Pancreas (tissue), 10 donors: ENCODE measurements around the gene USB1. TPM values are rescaled to one million over a fixed set of nuclear protein-coding genes. Genes with fewer than 3 reads are reported as not detected.

Experiments
- ATAC-seq, 4 donors: fragments of 200-7000 bp; cut with Tn5 transposase; one replicate each; pipeline versions ENCODE4 v1.8.0 to v1.9.1; 2020; ENCODE audit warnings: mild to moderate bottlenecking in 4 of 4, moderate library complexity in 4 of 4
- DNase-seq, 6 donors: peaks; one replicate each; pipeline ENCODE4 v3.0.0-alpha.2; 2020
- FAIRE-seq: peaks from 2 replicates; lab custom pipeline; 2012; peaks lifted over from hg19 to GRCh38; lab: Jason Lieb, UNC
- H3K27ac ChIP-seq, 4 donors: fragments of 200-600 bp; sonication (generic); 1 replicate in 3 of 4; 2 replicates in 1 of 4; pipeline versions ENCODE4 v1.5.0 to v1.8.0; 2020
- H3K27me3 ChIP-seq, 4 donors: fragments of 200-600 bp; one replicate each; pipeline ENCODE4 v1.8.0; 2021
- H3K36me3 ChIP-seq, 3 donors: fragments of 200-600 bp; sonication (generic) in 1 of 3; one replicate each; pipeline versions ENCODE4 v1.5.0 to v1.8.0; 2020 to 2021
- H3K4me1 ChIP-seq, 3 donors: fragments of 200-600 bp; one replicate each; pipeline ENCODE4 v1.8.0; 2021
- H3K4me3 ChIP-seq, 4 donors: fragments of 200-600 bp; sonication (generic) in 2 of 4; one replicate each; pipeline versions ENCODE4 v1.5.0 to v1.8.0; 2020 to 2021
- H3K9me3 ChIP-seq, 4 donors: fragments of 200-600 bp; one replicate each; pipeline ENCODE4 v1.8.0; 2021
- CTCF ChIP-seq, 4 donors: fragments of 200-600 bp; sonication (generic) in 3 of 4; IDR thresholded peaks; one replicate each; pipeline versions ENCODE4 v1.5.0 to v1.8.0; 2021; ENCODE audit warnings: antibody characterized with exemption in 4 of 4
- WGBS, 2 donors: extraction: QIAGEN DNeasy Blood & Tissue Kit; methylation state at CpG; one replicate each; pipeline ENCODE4 v1.1.7; 2013; 5-methylcytosine and 5-hydroxymethylcytosine counted together
- intact Hi-C, 3 donors: fragments of 100-400 bp; cut with DNase I; formaldehyde crosslinking; loops; one replicate each; pipeline versions ENCODE4 v1.11.1 to v1.14.2; 2022
- polyA plus RNA-seq, 2 donors: library from polyadenylated mRNA; stranded (reverse); fragments of 200-250 nt; gene quantifications; one replicate each; pipeline ENCODE4 v1.2.3, GENCODE V29; 2013
- total RNA-seq, 6 donors: library from RNA; stranded (reverse); fragmentation: NEBNext Ultra II Directional in 4 of 6; extraction: Animal tissue kit (Norgen Biotek cat#: 25700) in 4 of 6; gene quantifications; one replicate each; pipeline versions ENCODE4 v1.2.1 to v1.2.4, GENCODE V29; 2021 to 2023
- donor health status: healthy with polysubstance abuse.
- donor health status: DM: no; HTN: no; CAD: no; lungs with moderate emphysema.
- donor health status: DM: no; HTN: no; CAD: no.
- donor health status: control.
- donor health status: control.
- donor health status: Bipolar disorder and iron deficiency.
- donor health status: DM: yes; HTN: yes; CAD: no.
- donor health status: DM: no; HTN: no; CAD: no.
- donor health status: DM: no; HTN: no; CAD: no.
- donor health status: DM: yes; HTN: yes; CAD: no.

USB1 gene
- total and polyA plus RNA-seq, 8 donors: 13.5 to 23.6 (median 17.7) TPM

GRCh38 chr16:58016840-58017446 lies 15.7 kb downstream of the USB1 start:
- H3K4me1 ChIP-seq: no peaks in the 10 kb centered on the region
- H3K27me3 ChIP-seq: no peaks in the 10 kb centered on the region
- no peak for TF ChIP-seq CTCF (IDR thresholded peaks at IDR 0.05)
- intact Hi-C loops: loop anchor here in 1 of 3 donors (10.0 kb wide), 1 partner anchor 442 kb away; no protein-coding TSS in a partner anchor
- ATAC-seq: peak; percentile 47 to 84 (median 66)
- WGBS, 2 donors: 49 to 51% methylated on average over 12 of the region's 12 CpGs
- H3K9me3 ChIP-seq: no peaks in the 10 kb centered on the region
- H3K36me3 ChIP-seq: peaks cover 0 to 8% (median 4%) of the 10 kb centered on the region in 3 donors
- H3K27ac ChIP-seq: no peak overlapping the region
- DNase-seq: peak in 2 of 6 donors; percentile 57 to 61
- no peak for FAIRE-seq
- no peak overlapping the region for H3K4me3 ChIP-seq

- no peak for FAIRE-seq
- DNase-seq: no peak
Measured at GRCh38 chr16:58018803-58019202, 17.6 kb downstream of the USB1 start.

GRCh38 chr16:58019866-58020538 lies 18.8 kb downstream of the USB1 start:
- 77 to 79% methylated on average over 8 of the region's 8 CpGs for WGBS, 2 donors
- TF ChIP-seq CTCF (IDR thresholded peaks at IDR 0.05): no peak
- H3K4me3 ChIP-seq: no peak overlapping the region
- H3K4me1 ChIP-seq: peaks cover 0 to 12% (median 11%) of the 10 kb centered on the region in 3 donors
- H3K36me3 ChIP-seq: peaks cover 0 to 4% (median 0%) of the 10 kb centered on the region in 3 donors
- no peak for FAIRE-seq
- H3K27ac ChIP-seq: no peak overlapping the region
- H3K27me3 ChIP-seq: no peaks in the 10 kb centered on the region
- no peaks in the 10 kb centered on the region for H3K9me3 ChIP-seq
- DNase-seq: no peak
- ATAC-seq: no peak
- intact Hi-C loops: loop anchor here (5.0 to 10.0 kb wide), 3 partner anchors 102 to 445 kb away; partner anchors contain the start of gene CFAP20 (in 1 of the 3)

More at GRCh38 chr16:58018803-58019202, 17.6 kb downstream of the USB1 start:
- peaks cover 0 to 12% (median 6%) of the 10 kb centered on the region in 3 donors for H3K4me1 ChIP-seq
- H3K9me3 ChIP-seq: no peaks in the 10 kb centered on the region
- no peak for ATAC-seq
- TF ChIP-seq CTCF (IDR thresholded peaks at IDR 0.05): no peak
- no peaks in the 10 kb centered on the region for H3K27me3 ChIP-seq
- H3K27ac ChIP-seq: no peak overlapping the region
- peaks cover 0 to 4% (median 0%) of the 10 kb centered on the region in 3 donors for H3K36me3 ChIP-seq
- intact Hi-C loops: loop anchor here in 1 of 3 donors (10.0 kb wide), 1 partner anchor 444 kb away; no protein-coding TSS in a partner anchor
- WGBS, 2 donors: 83 to 88% methylated on average over 7 of the region's 7 CpGs
- H3K4me3 ChIP-seq: no peak overlapping the region

GRCh38 chr16:58020628-58021521 lies 19.7 kb downstream of the USB1 start:
- H3K4me3 ChIP-seq: no peak overlapping the region
- peak; percentile 56 to 68 (median 62) for TF ChIP-seq CTCF (IDR thresholded peaks at IDR 0.05)
- FAIRE-seq: no peak
- peaks cover 0 to 12% (median 11%) of the 10 kb centered on the region in 3 donors for H3K4me1 ChIP-seq
- H3K27ac ChIP-seq: no peak overlapping the region
- H3K9me3 ChIP-seq: no peaks in the 10 kb centered on the region
- no peaks in the 10 kb centered on the region for H3K27me3 ChIP-seq
- peak in 5 of 6 donors; percentile 43 to 80 (median 58) for DNase-seq
- intact Hi-C loops: loop anchor here (5.0 to 10.0 kb wide), 2 partner anchors 101 to 104 kb away; partner anchors contain the start of gene CFAP20 (in 1 of the 3)
- H3K36me3 ChIP-seq: peaks cover 0 to 4% (median 0%) of the 10 kb centered on the region in 3 donors
- no peak for ATAC-seq
- 59 to 61% methylated on average over 8 of the region's 8 CpGs for WGBS, 2 donors
